HepG2 (cell line): ENCODE results near the gene CHP1. TPM values are rescaled to one million over a fixed set of nuclear protein-coding genes. Genes with fewer than 3 reads are reported as not detected.
A peak's percentile ranks its signal among the peaks of the same experiment; 100 is the strongest.

Experiments
- BCLAF1 ChIP-seq: fragments of 450-650 bp; IDR thresholded peaks from 2 replicates; pipeline ENCODE4 v1.6.1; 2017; ENCODE audit warnings: mild to moderate bottlenecking
- FOXK1 ChIP-seq: sonication (generic); formaldehyde crosslinking; IDR thresholded peaks from 2 replicates; pipeline ENCODE4 v1.4.0; 2020; ENCODE audit warnings: low read depth, missing genetic modification reagents, borderline replicate concordance
- GTF2F1 ChIP-seq: fragments of 150-350 bp; IDR thresholded peaks from 2 replicates; pipeline ENCODE4 v1.6.1; 2014; ENCODE audit warnings: low read length
- HMG20A ChIP-seq: IDR thresholded peaks from 2 replicates; pipeline ENCODE4 v1.6.1; 2016; ENCODE audit warnings: borderline replicate concordance
- HNRNPUL1 ChIP-seq: fragments of 200-400 bp; formaldehyde crosslinking; IDR thresholded peaks from 2 replicates; pipeline ENCODE4 v1.6.1; 2017; ENCODE audit warnings: low read depth, mild to moderate bottlenecking, low read length, moderate library complexity
- LCORL ChIP-seq, 2 experiments: fragments of 450-650 bp in 1 of 2; sonication (generic) in 1 of 2; formaldehyde crosslinking in 1 of 2; IDR thresholded peaks; 2 replicates each; pipeline versions ENCODE4 v1.5.0 to v1.6.1; 2017 to 2020; ENCODE audit warnings: antibody characterized with exemption in 1 of 2, missing genetic modification reagents in 1 of 2
- MED8 ChIP-seq: sonication (generic); formaldehyde crosslinking; IDR thresholded peaks from 2 replicates; pipeline ENCODE4 v1.8.1; 2023; ENCODE audit warnings: mild to moderate bottlenecking, missing genetic modification reagents; ENCODE audit not compliant: insufficient replicate concordance
- MNT ChIP-seq: fragments of 450-650 bp; IDR thresholded peaks from 2 replicates; pipeline ENCODE4 v1.6.1; 2016
- PAF1 ChIP-seq: IDR thresholded peaks from 2 replicates; pipeline ENCODE4 v1.6.1; 2016; ENCODE audit warnings: missing genetic modification reagents, missing compliant biosample characterization
- SMARCE1 ChIP-seq: fragments of 450-650 bp; IDR thresholded peaks from 2 replicates; pipeline ENCODE4 v1.6.1; 2017; ENCODE audit warnings: borderline replicate concordance
- SNAI1 ChIP-seq: sonication (generic); formaldehyde crosslinking; IDR thresholded peaks from 2 replicates; pipeline ENCODE4 v1.5.0; 2020; ENCODE audit warnings: mild to moderate bottlenecking, missing genetic modification reagents, borderline replicate concordance
- ZFY ChIP-seq: sonication (generic); formaldehyde crosslinking; IDR thresholded peaks from 2 replicates; pipeline ENCODE4 v1.4.0; 2020; ENCODE audit warnings: missing genetic modification reagents
- ZMYM3 ChIP-seq: sonication (generic); formaldehyde crosslinking; IDR thresholded peaks from 2 replicates; pipeline ENCODE4 v1.5.1; 2020; ENCODE audit warnings: mild to moderate bottlenecking, missing genetic modification reagents
- ZNF275 ChIP-seq: sonication (generic); formaldehyde crosslinking; IDR thresholded peaks from 2 replicates; pipeline ENCODE4 v1.8.0; 2022; ENCODE audit warnings: missing genetic modification reagents, mild to moderate bottlenecking, inconsistent platforms, borderline replicate concordance
- ZNF317 ChIP-seq: sonication (generic); formaldehyde crosslinking; IDR thresholded peaks from 2 replicates; pipeline ENCODE4 v1.5.0; 2020; ENCODE audit warnings: mild to moderate bottlenecking, missing genetic modification reagents
- ZNF510 ChIP-seq: sonication (generic); formaldehyde crosslinking; IDR thresholded peaks from 2 replicates; pipeline ENCODE4 v1.4.0; 2020; ENCODE audit warnings: low read depth, mild to moderate bottlenecking, missing genetic modification reagents
- ZNF597 ChIP-seq: sonication (generic); formaldehyde crosslinking; IDR thresholded peaks from 2 replicates; pipeline ENCODE4 v1.5.0; 2020; ENCODE audit warnings: missing genetic modification reagents
- ZNF605 ChIP-seq: sonication (generic); formaldehyde crosslinking; IDR thresholded peaks from 2 replicates; pipeline ENCODE4 v1.8.0; 2022; ENCODE audit warnings: mild to moderate bottlenecking, missing genetic modification reagents
- ZNF691 ChIP-seq: sonication (generic); formaldehyde crosslinking; IDR thresholded peaks from 2 replicates; pipeline ENCODE4 v1.4.0; 2020; ENCODE audit warnings: missing genetic modification reagents, low read depth, mild to moderate bottlenecking, borderline replicate concordance
- ZNF782 ChIP-seq: sonication (generic); formaldehyde crosslinking; IDR thresholded peaks from 2 replicates; pipeline ENCODE4 v1.4.0; 2020; ENCODE audit warnings: missing genetic modification reagents, mild to moderate bottlenecking, borderline replicate concordance
- ZNF839 ChIP-seq: sonication (generic); formaldehyde crosslinking; IDR thresholded peaks from 2 replicates; pipeline ENCODE4 v1.4.0; 2020; ENCODE audit warnings: missing genetic modification reagents, mild to moderate bottlenecking, borderline replicate concordance
- polyA plus RNA-seq, 8 experiments: library from polyadenylated mRNA; depleted of rRNA in 3 of 8; stranded (reverse) in 7 of 8; unstranded in 1 of 8; fragments of >200 nt; fragmentation: Illumina TruSeq in 4 of 8; extraction: Trizol in 4 of 8; gene quantifications; 2 replicates each; pipeline versions ENCODE4 v1.2.1 to v1.2.3, GENCODE V29; 2011 to 2016; ENCODE audit warnings: low read depth in 4 of 8, missing spikeins in 1 of 8, mixed read lengths in 1 of 8; ENCODE audit not compliant: insufficient read depth in 1 of 8
- total RNA-seq, 5 experiments: library from RNA; depleted of rRNA; stranded (reverse); fragments of >200 nt; fragmentation: Illumina TruSeq; extraction: Trizol; gene quantifications; 2 replicates each; pipeline ENCODE4 v1.2.3, GENCODE V29; 2016; ENCODE audit warnings: low read depth in 1 of 5

Gene CHP1
- total and polyA plus RNA-seq, 2 of the 13 experiments (the other 11 are each of a cell fraction or from before 2014, with no cell fraction given) = 49.6 to 76.4 TPM

- peak; percentile 95 for TF ChIP-seq ZFY (CRISPR knock-in tag)
- TF ChIP-seq SNAI1 = peak; percentile 60; the same call in 1 of the 2 replicates
- peak; percentile 43; the same call in 1 of the 2 replicates for TF ChIP-seq FOXK1 (CRISPR knock-in tag)
- TF ChIP-seq ZNF510 (CRISPR knock-in tag) = no peak
- TF ChIP-seq ZNF605 (CRISPR knock-in tag) = no peak; the same call in 1 of the 2 replicates
- no peak for TF ChIP-seq ZMYM3 (CRISPR knock-in tag)
- peak; percentile 34 for TF ChIP-seq ZNF782 (CRISPR knock-in tag)
- no peak for TF ChIP-seq BCLAF1
- no peak for TF ChIP-seq PAF1 (CRISPR knock-in tag)
- TF ChIP-seq LCORL (IDR thresholded peaks at IDR 0.05) = no peak
- TF ChIP-seq LCORL (CRISPR knock-in tag; IDR thresholded peaks at IDR 0.05) = no peak
- TF ChIP-seq ZNF839 (CRISPR knock-in tag) = no peak
- TF ChIP-seq MED8 (CRISPR knock-in tag) = peak; percentile 84
- TF ChIP-seq HNRNPUL1 = no peak
- TF ChIP-seq ZNF275 (CRISPR knock-in tag) = peak; percentile 74; the same call in 1 of the 2 replicates
- no peak for TF ChIP-seq MNT
- TF ChIP-seq HMG20A (CRISPR knock-in tag) = no peak
- no peak for TF ChIP-seq ZNF597 (CRISPR knock-in tag)
- no peak for TF ChIP-seq GTF2F1
- TF ChIP-seq ZNF691 (CRISPR knock-in tag) = no peak
- TF ChIP-seq ZNF317 = no peak
- TF ChIP-seq SMARCE1 = no peak
These were observed 52.8 kb downstream of the CHP1 start (continued) for GRCh38 chr15:41283653-41284426.
